Endometrial microvascular endothelial cells (primary cell): Measurements from ENCODE around the gene MBD3L2B. TPM values are rescaled to one million over a fixed set of nuclear protein-coding genes. Genes with fewer than 3 reads are reported as not detected.

Experiments
- in situ Hi-C: cut with HindIII; loops from 2 replicates; pipeline ENCODE4 v1.10.0; 2017; ENCODE audit warnings: low sequenced_read_pairs, low pct_unique_long_range_greater_than_20kb; ENCODE audit errors: inconsistent ontology term
- total RNA-seq: library from RNA; depleted of rRNA; stranded (reverse); fragments of >200 nt; gene quantifications from one replicate; pipeline ENCODE4 v1.2.3, GENCODE V29; 2015; ENCODE audit errors: inconsistent ontology term

The MBD3L2B gene
- total RNA-seq, 1 donor from 2014 or later: not detected

GRCh38 chr19:6970443-6970842, 50.8 kb downstream of the MBD3L2B start:
- in situ Hi-C loops: no loop called here

- in situ Hi-C loops: no loop called here
These were observed 51.2 kb downstream of the MBD3L2B start for GRCh38 chr19:6970021-6970420.

- in situ Hi-C loops: no loop called here
These were observed 51.7 kb downstream of the MBD3L2B start for GRCh38 chr19:6969490-6969889.

Other genes starting within 250 kb of the MBD3L2B start
- not detected for gene VAV1, start 248.7 kb downstream of the MBD3L2B start, total RNA-seq
- gene ADGRE1, start 133.9 kb downstream of the MBD3L2B start, total RNA-seq: not detected
- gene MBD3L5, start 9.1 kb upstream of the MBD3L2B start, total RNA-seq: not detected
- not detected for gene MBD3L4, start 18.7 kb upstream of the MBD3L2B start, total RNA-seq
- not detected for gene MBD3L2, start 27.9 kb upstream of the MBD3L2B start, total RNA-seq
- gene MBD3L3, start 37.2 kb upstream of the MBD3L2B start, total RNA-seq: not detected
- 4.6 TPM for gene ZNF557, start 48.3 kb upstream of the MBD3L2B start, total RNA-seq